Breast epithelium (tissue), 4 donors: ENCODE results near the gene PLCB2. TPM values are rescaled to one million over a fixed set of nuclear protein-coding genes. Genes with fewer than 3 reads are reported as not detected.

ENCODE experiments used
- DNase-seq, 2 donors: peaks; one replicate each; pipeline ENCODE4 v3.0.0-alpha.2; 2019; ENCODE audit warnings: low spot score in 2 of 2
- H3K27ac ChIP-seq, 2 donors: fragments of 200-600 bp; sonication (generic) in 1 of 2; one replicate each; pipeline ENCODE4 v1.5.1; 2016 to 2019; ENCODE audit warnings: mild to moderate bottlenecking in 1 of 2
- H3K27me3 ChIP-seq, 2 donors: fragments of 200-600 bp; sonication (generic) in 1 of 2; one replicate each; pipeline versions ENCODE4 v1.5.1 to v1.6.0; 2017 to 2019; ENCODE audit warnings: control low read depth in 1 of 2, mild to moderate bottlenecking in 1 of 2
- H3K36me3 ChIP-seq: fragments of 200-600 bp; one replicate; pipeline ENCODE4 v1.5.1; 2019
- H3K4me1 ChIP-seq, 2 donors: fragments of 200-600 bp; sonication (generic); one replicate each; pipeline ENCODE4 v1.5.1; 2016 to 2019; ENCODE audit warnings: control low read depth in 1 of 2
- H3K4me3 ChIP-seq, 3 donors: fragments of 200-600 bp; sonication (generic); 1 replicate in 2 of 3; 2 replicates in 1 of 3; pipeline ENCODE4 v1.5.1; 2016 to 2019; ENCODE audit warnings: mild to moderate bottlenecking in 3 of 3, moderate library complexity in 2 of 3
- H3K9me3 ChIP-seq, 2 donors: fragments of 200-600 bp; sonication (generic) in 1 of 2; one replicate each; pipeline ENCODE4 v1.5.1; 2016 to 2019; ENCODE audit warnings: control low read depth in 1 of 2
- CTCF ChIP-seq, 3 donors: fragments of 450-650 bp; IDR thresholded peaks; one replicate each; pipeline ENCODE4 v1.5.1; 2016 to 2017; ENCODE audit warnings: antibody characterized with exemption in 3 of 3, mild to moderate bottlenecking in 3 of 3, moderate library complexity in 3 of 3
- POLR2A ChIP-seq: fragments of 450-650 bp; IDR thresholded peaks from one replicate; pipeline ENCODE4 v1.6.1; 2016; ENCODE audit warnings: antibody characterized with exemption, mild to moderate bottlenecking, moderate library complexity
- POLR2AphosphoS5 ChIP-seq, 3 donors: sonication (generic); formaldehyde crosslinking; IDR thresholded peaks; one replicate each; pipeline ENCODE4 v1.6.1; 2017; ENCODE audit warnings: antibody characterized with exemption in 3 of 3
- intact Hi-C: fragments of 100-400 bp; cut with DNase I; formaldehyde crosslinking; loops from one replicate; pipeline ENCODE4 v1.15.1; 2023; ENCODE audit warnings: low total_unique reads
- total RNA-seq, 3 donors: library from RNA; depleted of rRNA; stranded (reverse); fragments of >200 nt; gene quantifications; one replicate each; pipeline ENCODE4 v1.1.0, GENCODE V29; 2016

Gene PLCB2
- total RNA-seq, 3 donors from 2014 or later, result 4.3 to 17.9 (median 13.6) TPM

GRCh38 chr15:40333922-40334492 lies 26.3 kb upstream of the PLCB2 start:
- intact Hi-C loops, result no loop called here
- DNase-seq, result peak in 1 of 2 donors; percentile 60
- TF ChIP-seq POLR2AphosphoS5 (IDR thresholded peaks at IDR 0.05), result no peak
- H3K27ac ChIP-seq, result peak overlapping the region; percentile 96 to 97
- no peaks in the 10 kb centered on the region for H3K27me3 ChIP-seq
- H3K36me3 ChIP-seq, result no peaks in the 10 kb centered on the region
- H3K9me3 ChIP-seq, result no peaks in the 10 kb centered on the region
- H3K4me1 ChIP-seq, result peaks cover 33 to 42% of the 10 kb centered on the region in 2 donors
- peak overlapping the region in 1 of 3 donors; percentile 15 for H3K4me3 ChIP-seq

- Histone ChIP-seq H3K9me3 (no peaks in the 10 kb centered on the region), H3K27ac (peak overlapping the region; percentile 49 to 59), H3K36me3 (no peaks in the 10 kb centered on the region), H3K4me1 (peaks cover 22 to 25% of the 10 kb centered on the region in 2 donors), H3K4me3 (no peak overlapping the region), H3K27me3 (no peaks in the 10 kb centered on the region)
- DNase-seq, result no peak
- TF ChIP-seq POLR2A (no peak), CTCF (IDR thresholded peaks at IDR 0.05) (no peak), POLR2AphosphoS5 (IDR thresholded peaks at IDR 0.05) (no peak)
- intact Hi-C loops, result no loop called here
Measured at GRCh38 chr15:40332113-40332781, 24.5 kb upstream of the PLCB2 start.

GRCh38 chr15:40331637-40332036 lies 23.9 kb upstream of the PLCB2 start:
- H3K4me3 ChIP-seq, result no peak overlapping the region
- peak overlapping the region; percentile 49 to 59 for H3K27ac ChIP-seq
- H3K27me3 ChIP-seq, result no peaks in the 10 kb centered on the region
- no peak for DNase-seq
- intact Hi-C loops, result no loop called here
- no peak for TF ChIP-seq POLR2A
- TF ChIP-seq CTCF (IDR thresholded peaks at IDR 0.05), result no peak
- no peak for TF ChIP-seq POLR2AphosphoS5 (IDR thresholded peaks at IDR 0.05)
- H3K36me3 ChIP-seq, result no peaks in the 10 kb centered on the region
- no peaks in the 10 kb centered on the region for H3K9me3 ChIP-seq
- peaks cover 22% of the 10 kb centered on the region in 2 donors for H3K4me1 ChIP-seq

- H3K27ac ChIP-seq, result peak overlapping the region in 1 of 2 donors; percentile 43
- intact Hi-C loops, result no loop called here
- no peak for DNase-seq
- peaks cover 16 to 17% of the 10 kb centered on the region in 2 donors for H3K4me1 ChIP-seq
- H3K27me3 ChIP-seq, result no peaks in the 10 kb centered on the region
- TF ChIP-seq POLR2AphosphoS5 (IDR thresholded peaks at IDR 0.05), result no peak
- TF ChIP-seq POLR2A, result no peak
- no peak for TF ChIP-seq CTCF (IDR thresholded peaks at IDR 0.05)
- no peaks in the 10 kb centered on the region for H3K9me3 ChIP-seq
- no peak overlapping the region for H3K4me3 ChIP-seq
- H3K36me3 ChIP-seq, result no peaks in the 10 kb centered on the region
Measured at GRCh38 chr15:40331026-40331425, 23.3 kb upstream of the PLCB2 start.

GRCh38 chr15:40330368-40330836 lies 22.7 kb upstream of the PLCB2 start:
- H3K4me1 ChIP-seq, result peaks cover 10 to 12% of the 10 kb centered on the region in 2 donors
- H3K4me3 ChIP-seq, result no peak overlapping the region
- TF ChIP-seq POLR2AphosphoS5 (IDR thresholded peaks at IDR 0.05) (no peak), POLR2A (no peak), CTCF (IDR thresholded peaks at IDR 0.05) (no peak)
- H3K36me3 ChIP-seq, result no peaks in the 10 kb centered on the region
- intact Hi-C loops, result no loop called here
- peak in 1 of 2 donors; percentile 48 for DNase-seq
- no peaks in the 10 kb centered on the region for H3K9me3 ChIP-seq
- H3K27me3 ChIP-seq, result no peaks in the 10 kb centered on the region
- peak overlapping the region; percentile 40 to 43 for H3K27ac ChIP-seq
